NCI-H69 (cell line): Measurements from ENCODE around the gene B3GALT5.

Experiments used
- DNase-seq: peaks from one replicate; lab custom pipeline; 2025; lab: John Stamatoyannopoulos, UW

B3GALT5 gene

GRCh38 chr21:39700318-39700717 is 87.6 kb downstream of the B3GALT5 start:
- no peak for DNase-seq

- DNase-seq = no peak
Measured at GRCh38 chr21:39703578-39703977, 90.8 kb downstream of the B3GALT5 start.

GRCh38 chr21:39705849-39706248 is 93.1 kb downstream of the B3GALT5 start:
- DNase-seq = peak; percentile 29

- no peak for DNase-seq
Measured at GRCh38 chr21:39707316-39707715, 94.6 kb downstream of the B3GALT5 start.

- DNase-seq = no peak
Measured at GRCh38 chr21:39710866-39711265, 98.1 kb downstream of the B3GALT5 start.

- DNase-seq = no peak
Measured at GRCh38 chr21:39712273-39712672, 99.5 kb downstream of the B3GALT5 start.

- DNase-seq = peak; percentile 60
Measured at GRCh38 chr21:39712976-39713375, 100.2 kb downstream of the B3GALT5 start.

GRCh38 chr21:39713905-39714304 is 101.2 kb downstream of the B3GALT5 start:
- DNase-seq = no peak

- peak; percentile 36 for DNase-seq
Measured at GRCh38 chr21:39714331-39714730, 101.6 kb downstream of the B3GALT5 start.

GRCh38 chr21:39715804-39716397 is 103.2 kb downstream of the B3GALT5 start:
- peak; percentile 75 for DNase-seq

GRCh38 chr21:39720126-39720778 is 107.5 kb downstream of the B3GALT5 start:
- no peak for DNase-seq

- no peak for DNase-seq
Measured at GRCh38 chr21:39721885-39722284, 109.1 kb downstream of the B3GALT5 start.
